Stimulated activated CD8-positive, alpha-beta memory T cell treated with anti-CD3 and anti-CD28 coated beads, Interleukin-12 subunit alpha, Interleukin-12 subunit beta, amount 100 ng/mL, for 4 hours (primary cell): ENCODE results near the gene SCN1B.
"Not testable (repeated sequence)": the region's sequence is repeated elsewhere in the genome, so short reads cannot be mapped to it uniquely, and the experiment has no call there.

Experiments
- DNase-seq: peaks from one replicate; pipeline ENCODE4 v3.0.0-alpha.2; 2020; ENCODE audit warnings: low read depth

Gene SCN1B

DNA sequence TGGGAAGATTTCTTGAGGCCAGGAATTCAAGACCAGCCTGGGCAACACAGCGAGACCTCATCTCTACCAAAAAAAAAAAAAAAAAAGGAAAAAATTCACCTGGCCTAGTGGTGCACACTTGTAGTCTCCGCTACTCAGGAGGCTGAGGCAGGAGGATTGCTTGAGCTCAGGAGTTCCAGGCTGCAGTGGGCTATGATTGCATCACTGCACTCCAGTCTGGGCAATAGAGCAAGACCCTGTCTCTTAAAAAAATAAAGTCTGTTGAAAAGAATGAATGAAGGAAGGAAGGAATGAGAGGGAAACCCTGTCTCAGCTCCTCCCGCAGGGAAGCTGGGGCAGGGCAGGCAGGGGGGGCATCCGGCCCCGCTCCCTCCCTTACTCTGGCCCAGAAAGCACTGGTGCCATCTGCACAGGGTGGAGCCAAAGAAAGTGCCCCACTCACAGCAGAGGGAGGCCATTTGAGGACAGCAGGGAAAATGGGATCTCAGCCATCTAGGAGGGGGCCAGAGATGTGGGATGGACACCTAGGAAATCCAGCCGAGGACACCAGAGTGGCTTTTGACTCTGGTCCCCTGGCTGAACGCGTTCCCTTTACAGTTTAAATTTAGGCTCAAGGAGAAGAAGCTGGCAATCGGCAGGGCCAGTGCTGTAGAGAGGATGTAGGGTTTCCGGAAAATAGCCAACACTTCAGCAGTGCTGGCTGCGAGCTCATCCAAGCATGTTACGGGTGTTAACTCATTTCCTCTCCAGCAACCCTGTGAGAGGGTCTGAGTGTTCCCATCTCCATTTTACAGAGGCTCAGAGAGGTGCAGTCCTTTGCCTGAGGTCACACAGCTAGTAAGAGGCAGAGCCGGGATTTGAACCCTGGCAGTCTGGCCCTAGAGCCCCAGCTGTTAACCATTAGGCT is 7.7 kb downstream of the SCN1B start:
- DNase-seq, result no peak

DNA sequence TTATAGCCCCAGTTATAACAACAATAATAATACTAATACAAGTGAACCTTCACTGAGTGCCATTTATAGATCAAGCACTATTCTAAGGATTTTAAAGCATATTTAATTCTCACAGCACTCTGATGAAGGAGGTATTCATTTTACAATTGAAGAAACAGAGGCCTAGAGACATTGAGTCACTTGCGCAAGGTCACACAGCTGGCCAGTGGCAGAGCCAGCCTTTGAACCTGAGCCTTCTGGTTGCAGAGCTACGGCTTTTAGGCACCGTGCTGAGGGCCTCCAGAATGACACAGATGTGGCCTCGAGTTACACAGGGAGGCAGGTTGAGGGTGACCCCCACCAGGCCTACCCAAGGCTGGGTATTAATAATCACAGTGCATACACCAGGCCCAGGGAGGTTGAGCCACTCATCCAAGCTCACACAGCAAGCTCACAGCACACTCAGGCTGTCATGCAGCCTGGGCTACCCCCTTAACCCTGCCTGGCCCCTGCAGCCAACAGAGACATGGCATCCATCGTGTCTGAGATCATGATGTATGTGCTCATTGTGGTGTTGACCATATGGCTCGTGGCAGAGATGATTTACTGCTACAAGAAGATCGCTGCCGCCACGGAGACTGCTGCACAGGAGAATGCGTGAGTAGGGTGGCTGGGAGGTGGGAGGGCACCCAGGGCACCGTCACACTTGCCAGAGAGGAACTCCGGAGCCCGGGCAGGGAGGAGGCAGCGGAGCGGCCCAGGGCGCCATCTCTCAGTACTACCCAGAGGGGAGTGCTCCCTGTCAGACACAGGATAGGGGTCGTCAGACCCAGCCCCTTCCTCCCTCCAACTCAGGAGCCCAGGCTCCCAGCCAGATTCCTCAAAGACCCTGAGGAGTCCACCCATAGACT is 8.6 kb downstream of the SCN1B start:
- no peak for DNase-seq

DNA sequence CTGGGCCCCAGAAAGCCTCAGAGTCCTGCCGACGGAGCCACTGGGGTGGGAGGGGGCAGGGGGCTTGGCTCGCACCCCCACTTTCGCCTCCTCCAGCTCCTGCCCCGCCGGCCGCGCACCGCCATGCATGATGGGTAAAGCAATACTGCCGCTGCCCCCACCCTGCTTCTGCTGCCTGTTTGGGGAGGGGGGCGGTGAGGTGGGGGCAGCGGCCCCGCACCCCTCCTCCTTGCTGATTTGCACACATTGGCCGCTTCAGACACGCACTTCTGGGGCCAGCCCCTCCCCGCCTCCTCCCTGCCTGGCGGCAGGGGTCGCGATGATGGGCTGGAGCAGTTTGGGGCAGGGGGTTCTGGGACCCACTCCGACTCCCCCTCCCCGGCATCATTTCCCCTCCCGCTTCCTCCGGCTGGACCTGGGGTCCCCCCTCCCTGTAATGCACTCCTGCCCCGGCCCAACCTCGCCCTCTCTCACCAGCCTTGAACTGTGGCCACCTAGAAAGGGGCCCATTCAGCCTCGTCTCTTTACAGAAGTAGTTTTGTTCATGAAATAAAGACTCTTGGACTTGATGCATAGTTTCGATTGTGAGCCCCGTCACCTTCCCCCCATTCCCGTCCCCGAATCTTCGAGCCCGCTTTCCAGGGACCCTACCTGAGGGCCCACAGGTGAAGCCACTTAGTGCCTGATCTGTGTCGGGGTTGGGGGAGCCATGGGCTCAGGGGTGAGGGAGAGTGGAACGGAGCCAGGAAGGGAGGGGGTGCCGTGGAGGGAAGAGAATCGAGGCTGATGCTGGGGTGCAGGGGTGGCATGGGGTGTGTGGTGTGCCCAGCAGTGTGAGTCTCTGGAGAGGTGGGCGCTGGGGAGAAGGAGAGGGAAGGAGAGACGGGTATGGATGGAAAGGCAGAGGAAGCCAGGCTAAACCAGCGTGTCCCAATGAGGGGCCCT is 9.9 kb downstream of the SCN1B start:
- no peak for DNase-seq

DNA sequence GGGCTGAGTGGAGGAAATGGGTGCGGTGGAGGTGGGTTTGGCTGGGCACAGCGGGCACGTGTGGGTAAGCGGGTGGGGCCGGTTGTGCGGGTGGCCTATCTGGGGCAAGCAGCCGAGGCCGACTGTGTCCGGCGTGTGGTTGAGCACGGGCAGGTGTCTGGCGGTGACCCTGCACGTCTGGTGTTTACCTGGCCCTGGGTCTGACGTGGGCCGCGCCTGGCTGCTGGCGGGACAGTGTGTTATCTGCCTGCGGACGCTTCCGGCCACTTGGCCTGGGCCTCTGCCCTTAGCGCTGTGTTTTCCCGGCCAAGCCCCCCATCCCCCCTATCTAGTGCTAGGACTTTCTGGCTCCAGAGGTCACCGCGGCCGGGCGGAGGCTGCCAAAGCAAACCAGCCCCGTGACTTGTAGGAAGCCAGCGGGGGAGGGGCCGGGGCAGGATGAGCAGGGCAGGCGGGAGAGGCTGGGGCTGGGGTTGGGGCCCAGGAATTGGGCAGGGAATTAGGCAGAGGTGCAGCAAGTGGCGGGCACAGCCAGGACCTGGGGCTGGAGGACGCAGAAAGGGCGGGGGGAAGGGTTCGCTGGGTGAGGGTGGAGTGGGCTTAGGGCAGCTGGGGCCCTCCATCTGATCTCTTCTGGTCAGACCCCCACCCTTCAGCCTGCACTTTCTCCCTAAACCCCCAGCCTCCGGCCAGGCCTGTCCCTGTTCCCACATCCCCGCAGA is 10.7 kb downstream of the SCN1B start:
- DNase-seq, result peak; percentile 8

DNA sequence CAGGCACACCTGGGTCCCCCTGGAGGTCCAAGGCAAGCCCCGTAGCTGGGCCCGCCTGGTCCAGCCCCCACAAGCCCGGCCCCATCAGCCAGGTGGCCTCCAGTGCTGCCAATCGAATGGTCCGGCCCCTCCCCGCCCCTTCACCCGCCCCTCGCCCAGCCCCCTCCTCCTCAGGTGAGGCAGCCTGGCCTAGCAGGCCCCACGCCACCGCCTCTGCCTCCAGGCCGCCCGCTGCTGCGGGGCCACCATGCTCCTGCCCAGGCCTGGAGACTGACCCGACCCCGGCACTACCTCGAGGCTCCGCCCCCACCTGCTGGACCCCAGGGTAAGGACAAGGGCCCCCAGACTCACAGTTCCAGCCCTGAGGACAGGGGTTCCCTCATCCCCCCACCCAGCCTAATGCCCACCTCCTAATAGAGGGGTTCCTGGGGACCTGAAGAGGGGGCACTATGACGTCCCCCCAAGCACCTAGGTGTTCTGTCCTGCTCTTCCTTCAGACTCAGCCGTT is 11.3 kb downstream of the SCN1B start, which contains the start of gene HPN:
TSS of gene HPN (plus strand) at position 174 of the 508 bp plus-strand sequence. CDS start 786 bp downstream, outside the sequence.
- no peak for DNase-seq

DNA sequence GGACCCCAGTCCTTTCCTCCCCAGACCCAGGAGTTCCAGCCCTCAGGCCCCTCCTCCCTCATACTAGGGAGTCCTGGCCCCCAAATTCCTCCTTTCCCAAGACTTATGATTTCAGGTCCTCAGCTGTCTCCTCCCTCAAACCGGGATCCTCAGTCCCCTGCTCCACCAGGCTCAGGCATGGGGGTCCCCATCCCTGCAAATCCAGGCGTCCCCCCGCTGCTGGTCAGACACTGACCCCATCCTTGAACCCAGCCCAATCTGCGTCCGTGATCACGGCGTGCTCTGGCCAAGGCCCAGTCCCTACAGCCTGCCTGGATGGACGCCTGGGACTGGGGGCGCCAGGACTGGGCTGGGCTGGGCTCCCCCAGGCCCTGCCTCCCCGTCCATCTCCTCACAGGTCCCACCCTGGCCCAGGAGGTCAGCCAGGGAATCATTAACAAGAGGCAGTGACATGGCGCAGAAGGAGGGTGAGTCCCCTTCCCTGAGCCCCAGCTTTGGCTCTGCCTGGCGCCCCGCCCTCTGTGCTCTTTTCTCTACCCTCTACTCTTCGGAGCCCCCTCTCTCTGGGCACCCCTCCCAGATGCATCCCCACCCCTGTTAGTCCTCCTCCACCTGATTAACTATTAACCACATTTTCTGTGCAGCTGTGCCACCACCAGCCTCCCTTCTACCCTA is 11.9 kb downstream of the SCN1B start:
- no peak for DNase-seq

DNA sequence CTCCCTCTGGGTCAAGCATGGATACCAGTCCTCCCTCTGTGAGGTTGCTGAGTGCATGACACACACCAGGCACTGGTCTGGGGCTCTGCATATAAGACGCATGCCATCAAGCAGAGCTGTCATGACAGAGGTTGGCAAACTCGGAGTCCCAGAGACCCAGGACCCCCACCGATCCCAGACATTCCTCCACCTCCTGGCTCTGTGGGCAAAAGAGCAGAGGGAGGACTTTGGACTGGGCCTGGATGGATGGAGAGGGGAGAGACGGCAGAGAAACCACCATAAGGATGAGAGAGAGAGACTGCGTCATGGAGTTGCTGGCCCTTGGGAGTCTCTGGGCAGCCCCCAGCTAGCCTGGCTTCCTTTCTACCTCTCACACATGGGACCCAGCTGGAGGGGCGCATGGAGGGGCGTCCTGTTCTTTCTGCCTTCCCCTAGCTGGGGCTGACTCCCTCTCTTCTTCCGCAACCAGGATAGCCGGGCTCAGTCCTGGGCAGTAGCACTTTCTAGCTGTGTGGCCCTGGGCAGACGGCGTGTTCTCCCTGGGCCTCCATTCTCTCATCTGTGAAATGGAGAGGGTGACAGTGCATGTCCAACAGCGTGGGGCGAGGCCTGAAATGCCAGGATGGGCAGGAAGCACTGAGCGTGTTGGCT is 12.8 kb downstream of the SCN1B start:
- DNase-seq, result no peak

DNA sequence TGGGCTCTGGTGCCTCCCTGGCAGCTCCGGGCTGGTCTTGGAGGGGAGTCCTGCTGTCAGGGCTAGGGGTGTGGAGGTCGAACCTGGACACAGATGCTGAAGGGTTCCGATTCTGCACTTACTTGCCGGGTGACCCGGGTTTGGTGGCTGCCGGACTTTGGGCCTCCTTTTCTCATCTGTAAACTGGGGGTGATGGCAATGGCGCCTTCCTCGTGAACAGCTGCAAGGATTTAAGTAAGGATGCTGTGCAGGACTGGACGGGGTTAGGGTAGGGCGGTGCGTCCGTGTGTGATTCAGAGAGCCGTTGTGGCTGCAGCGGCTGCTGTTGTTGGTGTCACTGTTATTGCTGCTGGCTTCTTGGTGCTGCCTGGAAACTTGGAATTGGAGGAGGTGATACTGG is 13.6 kb downstream of the SCN1B start:
- DNase-seq, result no peak

DNA sequence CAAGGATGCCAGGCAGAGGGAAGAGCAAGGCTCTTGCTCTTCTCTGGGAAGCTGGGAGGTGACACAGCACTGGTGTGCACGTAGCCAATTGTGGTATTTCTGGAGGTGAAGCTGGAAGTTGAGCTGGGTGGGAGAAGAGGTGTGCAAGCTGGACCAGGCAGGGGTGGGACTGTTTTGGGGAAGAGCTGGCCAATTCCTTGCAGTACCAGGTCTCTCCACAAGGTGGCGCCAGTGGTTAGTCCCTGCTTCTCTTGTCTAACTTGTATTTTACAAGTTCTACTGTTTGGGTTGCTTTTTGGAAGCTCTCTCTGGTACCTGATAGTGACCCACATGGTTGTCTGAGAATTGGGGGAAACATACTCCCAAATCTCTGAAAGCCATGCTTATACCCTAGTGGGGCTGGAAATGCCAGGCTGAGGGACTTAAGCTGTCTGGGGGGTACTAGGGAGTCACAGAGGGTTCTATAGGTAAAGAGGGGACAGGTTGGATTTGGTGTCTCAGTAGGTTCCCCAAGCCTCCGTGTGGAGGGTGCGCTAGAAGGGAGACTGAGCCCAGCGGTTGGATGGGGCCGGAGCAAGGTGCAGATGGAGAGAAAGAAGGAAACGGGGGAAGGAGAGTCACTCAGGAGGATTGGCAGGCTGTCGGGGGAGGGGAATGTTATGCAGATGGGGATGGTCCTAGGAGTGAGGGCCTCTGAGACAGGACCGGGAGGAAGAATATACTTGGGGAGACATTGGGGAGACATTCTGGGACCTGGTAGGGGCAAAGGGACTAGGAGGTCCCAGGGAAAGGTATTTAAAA is 14.2 kb downstream of the SCN1B start:
- DNase-seq, result no peak

DNA sequence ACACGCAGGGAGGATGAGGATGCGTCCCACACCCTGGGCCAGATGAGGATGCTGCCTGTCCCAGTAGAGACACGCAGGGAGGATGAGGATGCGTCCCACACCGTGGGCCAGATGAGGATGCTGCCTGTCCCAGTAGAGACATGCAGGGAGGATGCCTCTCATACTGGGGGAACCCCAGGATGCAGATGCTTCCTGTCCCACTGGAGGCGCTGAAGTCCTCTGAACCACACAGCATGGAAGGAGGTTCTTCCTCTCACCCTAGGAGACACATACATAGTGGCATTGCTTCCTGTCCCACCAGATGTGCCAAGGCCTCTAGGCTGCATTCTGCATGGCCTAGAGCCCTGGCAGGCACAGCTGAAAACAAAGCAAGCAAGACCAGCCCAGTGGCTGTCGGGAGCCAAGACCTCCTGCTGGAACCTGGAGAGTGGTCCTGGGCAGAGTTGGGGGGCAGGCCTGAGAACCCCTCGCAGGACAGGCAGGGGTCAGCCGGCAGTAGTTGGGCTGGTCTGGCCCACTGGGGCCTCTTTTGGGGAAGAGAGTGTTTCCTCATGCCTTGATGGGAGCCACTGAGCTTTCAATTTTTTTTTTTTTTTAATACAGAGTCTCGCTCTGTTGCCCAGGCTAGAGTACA is 15.5 kb downstream of the SCN1B start:
- DNase-seq, result no peak

DNA sequence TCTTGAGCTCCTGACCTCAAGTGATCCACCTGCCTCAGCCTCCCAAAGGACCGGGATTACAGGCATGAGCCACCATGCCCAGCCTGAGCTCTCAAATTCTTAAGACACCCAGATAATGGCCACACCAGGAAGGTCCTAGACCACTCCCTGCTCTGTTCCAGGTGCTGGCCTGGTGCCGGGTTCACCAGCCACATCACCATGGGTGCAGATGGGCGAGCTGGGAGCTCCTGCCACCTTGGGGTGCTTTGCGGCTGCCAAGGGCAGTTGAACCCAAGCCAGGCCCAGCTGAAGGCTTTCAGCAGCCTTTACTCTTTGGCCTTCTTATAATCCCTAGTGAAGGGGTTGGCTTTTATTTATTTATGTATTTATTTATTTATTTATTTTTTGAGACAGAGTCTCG is 16.2 kb downstream of the SCN1B start:
- DNase-seq, result no peak

DNA sequence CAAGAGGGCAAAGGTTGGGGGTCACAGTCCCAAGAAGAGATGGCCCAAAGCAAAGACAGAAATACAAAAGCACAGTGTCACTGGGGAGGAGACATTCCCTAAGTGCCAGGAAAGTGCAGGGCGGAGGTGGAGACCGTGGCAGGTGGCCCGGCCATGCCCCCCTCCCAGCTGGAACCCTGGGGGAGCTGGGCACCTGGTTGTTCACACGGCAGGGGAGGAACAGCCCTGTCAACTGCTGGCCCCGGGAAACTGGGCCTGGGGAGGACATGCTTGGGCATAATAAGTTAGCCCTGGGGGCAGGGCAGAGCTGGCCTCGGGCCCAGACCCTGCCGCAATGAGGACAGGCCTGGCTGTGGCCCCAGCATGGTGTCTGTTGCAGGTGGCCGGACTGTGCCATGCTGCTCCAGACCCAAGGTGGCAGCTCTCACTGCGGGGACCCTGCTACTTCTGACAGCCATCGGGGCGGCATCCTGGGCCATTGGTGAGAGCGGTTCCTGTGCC is 18.7 kb downstream of the SCN1B start:
- DNase-seq, result no peak

DNA sequence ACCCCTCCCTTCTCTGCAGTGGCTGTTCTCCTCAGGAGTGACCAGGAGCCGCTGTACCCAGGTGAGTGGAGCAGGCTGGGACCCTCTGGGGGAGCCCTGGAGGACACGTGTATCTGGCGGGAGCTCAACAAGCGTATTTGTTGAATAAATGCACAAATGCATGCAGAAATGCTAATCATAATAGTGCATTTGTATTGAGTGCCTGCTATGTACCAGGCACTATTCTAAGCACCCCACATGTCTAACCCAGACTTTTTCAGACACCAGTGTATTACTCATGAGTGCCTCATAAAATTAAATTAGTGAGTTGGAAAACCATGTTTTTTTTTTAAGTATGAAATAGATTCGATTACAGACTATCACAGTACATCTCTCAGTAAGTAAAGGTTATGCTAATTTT is 19.2 kb downstream of the SCN1B start:
- no peak for DNase-seq

DNA sequence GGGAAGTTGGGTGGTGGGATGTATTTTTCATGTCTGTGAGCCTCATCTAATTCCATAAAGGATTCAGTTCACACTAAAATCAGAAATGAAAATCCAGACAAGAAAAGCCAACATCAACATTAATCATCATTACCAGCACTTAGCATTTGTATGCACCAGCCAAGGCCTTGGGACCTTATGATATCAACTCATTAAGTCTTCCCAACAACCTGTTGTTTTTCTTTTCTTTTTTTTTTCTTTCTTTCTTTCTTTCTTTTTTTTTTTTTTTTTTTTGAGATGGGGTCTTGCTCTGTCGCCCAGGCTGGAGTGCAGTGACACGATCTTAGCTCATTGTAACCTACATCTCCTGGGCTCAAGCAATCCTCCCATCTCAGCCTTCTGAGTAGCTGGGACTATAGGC is 20.4 kb downstream of the SCN1B start:
- DNase-seq, result not testable (repeated sequence)

DNA sequence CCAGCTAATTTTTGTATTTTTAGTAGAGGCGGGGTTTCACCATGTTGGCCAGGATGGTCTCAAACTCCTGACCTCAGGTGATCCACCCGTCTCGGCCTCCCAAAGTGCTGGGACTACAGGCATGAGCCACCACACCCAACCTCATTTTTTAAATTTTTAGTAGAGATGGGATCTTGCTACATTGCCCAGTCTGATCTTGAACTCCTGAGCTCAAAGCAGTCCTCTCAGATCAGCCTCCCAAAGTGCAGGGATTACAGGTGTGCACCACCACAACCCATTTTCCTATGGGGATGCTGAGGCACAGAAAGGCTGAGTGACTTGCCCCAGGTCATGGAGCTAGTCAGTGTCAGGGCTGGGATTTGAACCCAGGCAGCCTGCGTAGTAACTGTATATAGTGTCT is 21.0 kb downstream of the SCN1B start:
- not testable (repeated sequence) for DNase-seq

DNA sequence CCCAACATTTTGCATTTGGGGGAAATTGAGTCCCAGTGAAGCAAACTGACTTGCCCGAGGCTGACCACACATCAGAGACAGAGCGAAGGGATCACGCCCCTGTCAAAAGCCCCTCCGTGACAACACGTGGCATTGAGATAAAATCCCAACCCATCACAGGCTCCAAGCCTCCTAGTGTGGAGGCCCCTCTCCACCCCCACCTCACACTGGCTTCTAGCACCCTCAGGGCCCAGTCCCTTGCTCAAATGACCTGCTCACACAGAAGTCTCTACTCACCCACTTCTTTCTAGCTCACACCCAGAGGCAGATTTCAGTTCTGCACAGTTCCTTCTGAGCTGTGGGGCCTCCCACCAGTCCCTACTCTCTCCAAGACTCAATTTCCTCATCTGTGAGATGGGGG is 21.5 kb downstream of the SCN1B start:
- no peak for DNase-seq

DNA sequence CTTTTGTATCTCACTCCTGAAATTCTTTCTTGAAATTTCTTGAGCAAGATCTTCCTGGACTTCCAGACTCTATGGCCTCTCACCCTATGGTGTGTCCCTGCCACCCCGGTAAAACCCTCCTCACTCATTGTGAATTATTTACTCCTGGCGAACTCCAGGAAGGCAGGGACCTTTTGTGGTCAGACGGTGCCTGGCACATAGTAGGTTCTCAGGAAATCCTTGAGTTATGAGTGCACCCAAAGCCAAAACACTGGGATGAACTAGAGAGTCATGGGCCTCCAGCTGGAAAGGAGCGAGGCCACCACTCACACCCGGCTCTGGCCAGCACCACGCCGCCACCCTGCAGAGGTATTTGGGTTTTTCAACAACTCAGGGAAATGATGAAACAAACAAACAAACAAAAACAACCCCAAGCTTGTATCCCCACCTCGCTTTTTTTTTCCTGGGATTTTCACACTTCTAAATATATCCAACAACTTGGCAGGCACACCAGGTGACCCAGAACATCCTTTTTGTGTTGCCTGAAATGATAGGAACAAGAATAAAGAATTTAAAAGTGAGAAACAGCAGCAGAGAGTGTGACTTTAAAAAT is 22.4 kb downstream of the SCN1B start:
- no peak for DNase-seq
